HuH-7 (cell line): ENCODE results near the gene GPR171.
"Not testable (repeated sequence)": the region's sequence is repeated elsewhere in the genome, so short reads cannot be mapped to it uniquely, and the experiment has no call there.

ENCODE experiments used
- DNase-seq: peaks from one replicate; pipeline ENCODE4 v3.0.0; 2011; ENCODE audit warnings: low spot score

GPR171 gene

GRCh38 chr3:151174351-151174750 lies 28.7 kb downstream of the GPR171 start:
- DNase-seq: no peak

GRCh38 chr3:151171145-151171757 lies 31.8 kb downstream of the GPR171 start:
- no peak for DNase-seq

- not testable (repeated sequence) for DNase-seq
Measured at GRCh38 chr3:151169948-151170679, 32.9 kb downstream of the GPR171 start.

- no peak for DNase-seq
Measured at GRCh38 chr3:151169262-151169947, 33.6 kb downstream of the GPR171 start.

GRCh38 chr3:151168269-151169094 lies 34.5 kb downstream of the GPR171 start:
- peak; percentile 42 for DNase-seq

GRCh38 chr3:151166161-151166560 lies 36.9 kb downstream of the GPR171 start:
- DNase-seq: no peak

GRCh38 chr3:151165226-151165625 lies 37.8 kb downstream of the GPR171 start:
- no peak for DNase-seq

GRCh38 chr3:151159806-151160205 lies 43.2 kb downstream of the GPR171 start:
- DNase-seq: no peak

- DNase-seq: peak; percentile 24
Measured at GRCh38 chr3:151156618-151157216, 46.3 kb downstream of the GPR171 start.

- DNase-seq: no peak
Measured at GRCh38 chr3:151155409-151156128, 47.4 kb downstream of the GPR171 start.

GRCh38 chr3:151154566-151154965 lies 48.5 kb downstream of the GPR171 start:
- DNase-seq: no peak

- no peak for DNase-seq
Measured at GRCh38 chr3:151152455-151153079, 50.4 kb downstream of the GPR171 start.
